Fibroblast of villous mesenchyme (primary cell): Measurements from ENCODE around the gene COX7A2. TPM values are rescaled to one million over a fixed set of nuclear protein-coding genes. Genes with fewer than 3 reads are reported as not detected.

Experiments used
- DNase-seq: peaks from one replicate; pipeline ENCODE4 v3.0.0-alpha.2; 2010; ENCODE audit warnings: low read depth
- H3K4me3 ChIP-seq: 2 replicates; pipeline ENCODE4 v1.5.1; 2011; ENCODE audit warnings: low read depth, mild to moderate bottlenecking, low read length
- CTCF ChIP-seq: IDR thresholded peaks from 2 replicates; pipeline ENCODE4 v1.5.1; 2012; ENCODE audit warnings: low read depth, mild to moderate bottlenecking, low read length; ENCODE audit not compliant: insufficient read depth
- total RNA-seq: library from RNA; depleted of rRNA; stranded (reverse); fragments of >200 nt; gene quantifications from 2 replicates; pipeline ENCODE4 v1.2.3, GENCODE V29; 2012

The COX7A2 gene
- total RNA-seq, 1 donor, result 120 TPM

- DNase-seq, result no peak
- TF ChIP-seq CTCF, result no peak
- no peak overlapping the region for H3K4me3 ChIP-seq
Observed at GRCh38 chr6:75224303-75224926, 19.2 kb downstream of the COX7A2 start.

- H3K4me3 ChIP-seq, result no peak overlapping the region
- no peak for DNase-seq
- no peak for TF ChIP-seq CTCF
Observed at GRCh38 chr6:75223428-75223827, 20.2 kb downstream of the COX7A2 start.

- no peak for TF ChIP-seq CTCF
- no peak overlapping the region for H3K4me3 ChIP-seq
- no peak for DNase-seq
Observed at GRCh38 chr6:75222261-75222660, 21.3 kb downstream of the COX7A2 start.

GRCh38 chr6:75221116-75221515 is 22.5 kb downstream of the COX7A2 start:
- no peak overlapping the region for H3K4me3 ChIP-seq
- DNase-seq, result no peak
- no peak for TF ChIP-seq CTCF

GRCh38 chr6:75220357-75220756 is 23.2 kb downstream of the COX7A2 start:
- no peak for DNase-seq

GRCh38 chr6:75219263-75219662 is 24.3 kb downstream of the COX7A2 start:
- TF ChIP-seq CTCF, result no peak
- no peak overlapping the region for H3K4me3 ChIP-seq
- DNase-seq, result no peak

More at GRCh38 chr6:75220357-75220756, 23.2 kb downstream of the COX7A2 start:
- no peak overlapping the region for H3K4me3 ChIP-seq
- TF ChIP-seq CTCF, result no peak

GRCh38 chr6:75217193-75217592 is 26.4 kb downstream of the COX7A2 start:
- DNase-seq, result peak; percentile 89
- no peak for TF ChIP-seq CTCF
- H3K4me3 ChIP-seq, result no peak overlapping the region
